ENCODE measurements around the gene ALG12.

ALG12 gene

GRCh38 chr22:49951678-49951985 is 33.4 kb upstream of the ALG12 start:
- Histone ChIP-seq H3K27me3 (ENCODE audit: low read length) (no peaks in the 10 kb centered on the region), H3K4me3 (ENCODE audit: insufficient read depth, low read length, poor library complexity, severe bottlenecking) (no peak overlapping the region), H3K4me2 (ENCODE audit: low read depth, low read length, poor library complexity, severe bottlenecking) (no peak overlapping the region), H3F3A (ENCODE audit: insufficient read depth) (no peaks in the 10 kb centered on the region), H3K9me3 (ENCODE audit: insufficient read depth, low read length) (no peaks in the 10 kb centered on the region), H3K79me2 (ENCODE audit: insufficient read depth, low read length) (no peaks in the 10 kb centered on the region), H3K9ac (ENCODE audit: low read length) (no peak overlapping the region), H3K36me3 (ENCODE audit: low read length) (no peaks in the 10 kb centered on the region), H3K27ac (ENCODE audit: low read depth, low read length) (no peak overlapping the region), H4K20me1 (ENCODE audit: low read depth, low read length) (no peaks in the 10 kb centered on the region), H2AFZ (ENCODE audit: low read depth, low read length, severe bottlenecking) (no peak overlapping the region), H3K9me2 (replicated peaks; ENCODE audit: insufficient read depth, low read length) (no peaks in the 10 kb centered on the region)
- TF ChIP-seq CTCF (IDR thresholded peaks at IDR 0.05; ENCODE audit: insufficient read depth, low read length, poor library complexity, severe bottlenecking) (no peak), EZH2phosphoT487 (conservative IDR thresholded peaks at IDR 0.05; ENCODE audit: low read length) (no peak)

GRCh38 chr22:49951000-49951677 is 32.9 kb upstream of the ALG12 start:
- Histone ChIP-seq H3K79me2 (ENCODE audit: insufficient read depth, low read length) (no peaks in the 10 kb centered on the region), H3K36me3 (ENCODE audit: low read length) (no peaks in the 10 kb centered on the region), H3K4me2 (ENCODE audit: low read depth, low read length, poor library complexity, severe bottlenecking) (no peak overlapping the region), H3K9me2 (replicated peaks; ENCODE audit: insufficient read depth, low read length) (no peaks in the 10 kb centered on the region), H3K9me3 (ENCODE audit: insufficient read depth, low read length) (no peaks in the 10 kb centered on the region), H3F3A (ENCODE audit: insufficient read depth) (no peaks in the 10 kb centered on the region), H3K9ac (ENCODE audit: low read length) (no peak overlapping the region), H3K27ac (ENCODE audit: low read depth, low read length) (no peak overlapping the region), H3K27me3 (ENCODE audit: low read length) (no peaks in the 10 kb centered on the region), H4K20me1 (ENCODE audit: low read depth, low read length) (no peaks in the 10 kb centered on the region), H3K4me3 (ENCODE audit: insufficient read depth, low read length, poor library complexity, severe bottlenecking) (no peak overlapping the region), H2AFZ (ENCODE audit: low read depth, low read length, severe bottlenecking) (no peak overlapping the region)
- TF ChIP-seq EZH2phosphoT487 (conservative IDR thresholded peaks at IDR 0.05; ENCODE audit: low read length) (no peak), CTCF (IDR thresholded peaks at IDR 0.05; ENCODE audit: insufficient read depth, low read length, poor library complexity, severe bottlenecking) (no peak)

- Histone ChIP-seq H3K9me2 (replicated peaks; ENCODE audit: insufficient read depth, low read length) (no peaks in the 10 kb centered on the region), H3F3A (ENCODE audit: insufficient read depth) (no peaks in the 10 kb centered on the region), H3K27me3 (ENCODE audit: low read length) (no peaks in the 10 kb centered on the region), H3K79me2 (ENCODE audit: insufficient read depth, low read length) (no peaks in the 10 kb centered on the region), H3K9me3 (ENCODE audit: insufficient read depth, low read length) (no peaks in the 10 kb centered on the region), H4K20me1 (ENCODE audit: low read depth, low read length) (no peaks in the 10 kb centered on the region), H3K4me2 (ENCODE audit: low read depth, low read length, poor library complexity, severe bottlenecking) (no peak overlapping the region), H2AFZ (ENCODE audit: low read depth, low read length, severe bottlenecking) (no peak overlapping the region), H3K36me3 (ENCODE audit: low read length) (no peaks in the 10 kb centered on the region), H3K4me3 (ENCODE audit: insufficient read depth, low read length, poor library complexity, severe bottlenecking) (no peak overlapping the region), H3K27ac (ENCODE audit: low read depth, low read length) (no peak overlapping the region), H3K9ac (ENCODE audit: low read length) (no peak overlapping the region)
- no peak for TF ChIP-seq EZH2phosphoT487 (conservative IDR thresholded peaks at IDR 0.05; ENCODE audit: low read length)
- TF ChIP-seq CTCF (IDR thresholded peaks at IDR 0.05; ENCODE audit: insufficient read depth, low read length, poor library complexity, severe bottlenecking), result no peak
Observed at GRCh38 chr22:49950396-49950994, 32.3 kb upstream of the ALG12 start.

Data from SU-DHL-6 (cell line).